DOHH2 (cell line): ENCODE measurements around the gene PLA2G2A.
"Not testable (repeated sequence)": the region's sequence is repeated elsewhere in the genome, so short reads cannot be mapped to it uniquely, and the experiment has no call there.

Experiments used
- H3F3A ChIP-seq: fragments of 200-600 bp; sonication (generic), shearing (Covaris generic); 2 replicates; pipeline ENCODE4 v1.6.0; 2016; ENCODE audit warnings: antibody characterized with exemption, mild to moderate bottlenecking; ENCODE audit not compliant: control insufficient read depth, insufficient read depth
- H3K27ac ChIP-seq: fragments of 200-600 bp; sonication (generic); 2 replicates; pipeline ENCODE4 v1.5.1; 2014; ENCODE audit warnings: low read depth, mild to moderate bottlenecking, low read length, moderate library complexity
- H3K27me3 ChIP-seq: fragments of 200-600 bp; sonication (generic); 2 replicates; pipeline ENCODE4 v1.6.1; 2014; ENCODE audit warnings: mild to moderate bottlenecking, low read length, mixed read lengths; ENCODE audit not compliant: control insufficient read depth
- H3K36me3 ChIP-seq: fragments of 200-600 bp; sonication (generic); 2 replicates; pipeline ENCODE4 v1.6.1; 2014; ENCODE audit warnings: mild to moderate bottlenecking, low read length, moderate library complexity, mixed read lengths; ENCODE audit not compliant: control insufficient read depth
- H3K4me1 ChIP-seq: fragments of 200-600 bp; sonication (generic); 2 replicates; pipeline ENCODE4 v1.6.1; 2014; ENCODE audit warnings: mild to moderate bottlenecking, low read length, mixed read lengths; ENCODE audit not compliant: control insufficient read depth
- H3K4me2 ChIP-seq: fragments of 200-600 bp; sonication (generic); 2 replicates; pipeline ENCODE4 v1.6.0; 2014; ENCODE audit warnings: mild to moderate bottlenecking, low read length, moderate library complexity
- H3K4me3 ChIP-seq: fragments of 200-600 bp; sonication (generic); 2 replicates; pipeline ENCODE4 v1.5.1; 2014; ENCODE audit warnings: mild to moderate bottlenecking, low read length, mixed read lengths
- H3K79me2 ChIP-seq: fragments of 200-600 bp; sonication (generic); 2 replicates; pipeline ENCODE4 v1.6.1; 2014; ENCODE audit warnings: mild to moderate bottlenecking, low read length, mixed read lengths; ENCODE audit not compliant: control insufficient read depth
- H3K9me2 ChIP-seq: fragments of 200-600 bp; sonication (generic); replicated peaks from 2 replicates; pipeline ENCODE4 v1.6.1; 2014; ENCODE audit warnings: mild to moderate bottlenecking, low read length, mixed read lengths; ENCODE audit not compliant: control insufficient read depth
- H3K9me3 ChIP-seq: fragments of 200-600 bp; sonication (generic); 2 replicates; pipeline ENCODE4 v1.6.1; 2014; ENCODE audit warnings: antibody characterized with exemption, low read length, mixed read lengths; ENCODE audit not compliant: control insufficient read depth, insufficient read depth
- H4K20me1 ChIP-seq: fragments of 200-600 bp; sonication (generic); 2 replicates; pipeline ENCODE4 v1.6.0; 2014; ENCODE audit warnings: low read depth, mild to moderate bottlenecking, antibody characterized with exemption, low read length, moderate library complexity; ENCODE audit not compliant: control insufficient read depth, insufficient read depth
- EZH2phosphoT487 ChIP-seq: fragments of 200-600 bp; sonication (generic); IDR thresholded peaks from 2 replicates; pipeline ENCODE4 v1.6.1; 2017; ENCODE audit warnings: borderline replicate concordance, mild to moderate bottlenecking, antibody characterized with exemption, low read length, moderate library complexity, mixed read lengths
- TF ChIP-seq, protein P1 (sequence below): fragments of 200-600 bp; sonication (generic); IDR thresholded peaks from one replicate; pipeline ENCODE4 v1.5.1; 2014; ENCODE audit warnings: antibody characterized with exemption, mild to moderate bottlenecking, low read depth, low read length; ENCODE audit not compliant: poor library complexity, severe bottlenecking

PLA2G2A gene

GRCh38 chr1:20008391-20008841 lies 29.0 kb upstream of the PLA2G2A start:
- Histone ChIP-seq H4K20me1 (no peaks in the 10 kb centered on the region), H3K9me3 (no peaks in the 10 kb centered on the region), H3K79me2 (no peaks in the 10 kb centered on the region), H3K36me3 (no peaks in the 10 kb centered on the region), H3K27ac (no peak overlapping the region), H3K9me2 (no peaks in the 10 kb centered on the region), H3K4me2 (no peak overlapping the region), H3F3A (no peaks in the 10 kb centered on the region), H3K27me3 (no peaks in the 10 kb centered on the region; the same call in 1 of the 2 replicates), H3K4me1 (no peaks in the 10 kb centered on the region), H3K4me3 (no peak overlapping the region)
- TF ChIP-seq, protein P1, sequence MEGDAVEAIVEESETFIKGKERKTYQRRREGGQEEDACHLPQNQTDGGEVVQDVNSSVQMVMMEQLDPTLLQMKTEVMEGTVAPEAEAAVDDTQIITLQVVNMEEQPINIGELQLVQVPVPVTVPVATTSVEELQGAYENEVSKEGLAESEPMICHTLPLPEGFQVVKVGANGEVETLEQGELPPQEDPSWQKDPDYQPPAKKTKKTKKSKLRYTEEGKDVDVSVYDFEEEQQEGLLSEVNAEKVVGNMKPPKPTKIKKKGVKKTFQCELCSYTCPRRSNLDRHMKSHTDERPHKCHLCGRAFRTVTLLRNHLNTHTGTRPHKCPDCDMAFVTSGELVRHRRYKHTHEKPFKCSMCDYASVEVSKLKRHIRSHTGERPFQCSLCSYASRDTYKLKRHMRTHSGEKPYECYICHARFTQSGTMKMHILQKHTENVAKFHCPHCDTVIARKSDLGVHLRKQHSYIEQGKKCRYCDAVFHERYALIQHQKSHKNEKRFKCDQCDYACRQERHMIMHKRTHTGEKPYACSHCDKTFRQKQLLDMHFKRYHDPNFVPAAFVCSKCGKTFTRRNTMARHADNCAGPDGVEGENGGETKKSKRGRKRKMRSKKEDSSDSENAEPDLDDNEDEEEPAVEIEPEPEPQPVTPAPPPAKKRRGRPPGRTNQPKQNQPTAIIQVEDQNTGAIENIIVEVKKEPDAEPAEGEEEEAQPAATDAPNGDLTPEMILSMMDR, result no peak
- no peak for TF ChIP-seq EZH2phosphoT487

DNA sequence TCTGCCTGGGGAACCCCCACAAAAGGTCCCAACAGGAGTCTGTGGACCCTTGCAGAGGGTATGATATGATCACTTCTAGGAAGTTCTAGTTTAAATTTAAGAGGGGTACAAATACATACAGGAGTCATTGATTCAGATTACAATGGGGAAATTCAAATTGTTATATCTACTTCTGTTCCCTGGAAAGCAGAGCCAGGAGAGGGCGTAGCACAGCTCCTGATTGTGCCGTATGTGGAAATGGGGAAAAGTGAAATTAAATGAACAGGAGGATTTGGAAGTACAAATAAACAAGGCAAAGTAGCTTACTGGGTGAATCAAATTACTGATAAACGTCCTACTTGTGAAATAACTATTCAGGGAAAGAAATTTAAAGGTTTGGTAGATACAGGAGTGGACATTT lies 19.4 kb upstream of the PLA2G2A start:
- not testable (repeated sequence) for H3K79me2 ChIP-seq, H3F3A ChIP-seq, H3K9me2 ChIP-seq, H3K36me3 ChIP-seq, H3K4me3 ChIP-seq, H3K27ac ChIP-seq, H3K4me2 ChIP-seq, H4K20me1 ChIP-seq, H3K9me3 ChIP-seq, H3K27me3 ChIP-seq, H3K4me1 ChIP-seq

DNA sequence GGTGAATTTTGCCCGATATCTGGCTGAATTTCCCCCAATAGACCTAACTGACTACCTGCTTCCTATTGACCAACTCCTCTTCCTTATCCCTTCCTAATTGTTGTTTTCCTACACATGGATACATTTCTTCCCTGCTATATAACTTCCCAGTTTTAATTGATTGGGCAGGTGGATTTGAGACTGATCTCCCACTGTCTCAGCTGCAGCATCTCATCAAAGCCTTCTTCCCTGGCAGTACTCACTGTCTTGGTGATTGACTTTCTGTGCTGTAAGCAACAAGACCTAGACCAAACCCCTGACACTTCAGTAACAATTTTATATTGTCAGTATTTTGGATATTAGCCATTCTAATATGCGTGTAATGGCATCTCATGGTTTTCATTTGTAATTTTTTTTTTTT lies 11.3 kb upstream of the PLA2G2A start:
- H3K36me3 ChIP-seq, result no peaks in the 10 kb centered on the region
- peaks cover 18% of the 10 kb centered on the region for H3K27me3 ChIP-seq
- no peaks in the 10 kb centered on the region for H3K79me2 ChIP-seq
- no peak for TF ChIP-seq EZH2phosphoT487
- TF ChIP-seq, protein P1, result no peak
- H3K27ac ChIP-seq, result no peak overlapping the region
- no peaks in the 10 kb centered on the region for H3K9me3 ChIP-seq
- no peaks in the 10 kb centered on the region for H3K9me2 ChIP-seq
- no peaks in the 10 kb centered on the region for H3K4me1 ChIP-seq
- H3K4me2 ChIP-seq, result no peak overlapping the region
- H3F3A ChIP-seq, result no peaks in the 10 kb centered on the region
- H4K20me1 ChIP-seq, result no peaks in the 10 kb centered on the region
- H3K4me3 ChIP-seq, result no peak overlapping the region

DNA sequence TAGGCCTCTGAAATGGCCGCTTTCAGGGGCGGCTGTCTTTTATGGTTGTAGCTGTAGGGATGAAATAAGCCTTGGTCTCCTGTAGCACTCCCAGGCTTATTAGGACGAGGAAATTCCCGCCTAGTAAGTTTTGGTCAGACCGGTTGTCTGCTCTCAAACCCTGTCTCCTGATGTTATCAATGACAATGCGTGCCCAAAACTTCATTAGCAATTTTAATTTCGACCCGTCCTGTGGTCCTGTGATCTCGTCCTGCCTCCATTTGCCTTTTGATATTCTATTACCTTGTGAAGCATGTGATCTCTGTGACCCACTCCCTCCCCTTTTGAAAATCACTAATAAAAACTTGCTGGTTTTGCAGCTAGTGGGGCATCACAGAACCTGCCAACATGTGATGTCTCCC lies 10.8 kb upstream of the PLA2G2A start:
- not testable (repeated sequence) for H3K9me2 ChIP-seq, H3K4me2 ChIP-seq, H3F3A ChIP-seq, H3K4me3 ChIP-seq, H3K36me3 ChIP-seq, H3K27ac ChIP-seq, H3K79me2 ChIP-seq, H3K4me1 ChIP-seq, H3K9me3 ChIP-seq, H4K20me1 ChIP-seq
- H3K27me3 ChIP-seq, result peaks cover 18% of the 10 kb centered on the region
